SK-N-MC (cell line): ENCODE measurements around the gene ISLR.
A peak's percentile ranks its signal among the peaks of the same experiment; 100 is the strongest.

Experiments
- DNase-seq: peaks from one replicate; pipeline ENCODE4 v3.0.0-alpha.2; 2011; ENCODE audit warnings: low read depth, low spot score
- H3K27ac ChIP-seq: fragments of 200-600 bp; sonication (generic); 2 replicates; pipeline ENCODE4 v1.5.1; 2016; ENCODE audit warnings: mixed run types
- H3K36me3 ChIP-seq: fragments of 200-600 bp; sonication (generic); 2 replicates; pipeline ENCODE4 v1.6.1; 2017; ENCODE audit warnings: antibody characterized with exemption, low read length, mixed read lengths; ENCODE audit not compliant: insufficient read depth
- H3K4me3 ChIP-seq: fragments of 200-600 bp; sonication (generic); 2 replicates; pipeline ENCODE4 v1.5.1; 2016
- H3K9ac ChIP-seq: fragments of 200-600 bp; sonication (generic); 2 replicates; pipeline ENCODE4 v1.8.0; 2017; ENCODE audit warnings: mixed run types, mixed read lengths; ENCODE audit not compliant: insufficient read length
- H3K9me3 ChIP-seq: fragments of 200-600 bp; sonication (generic); 2 replicates; pipeline ENCODE4 v1.6.1; 2017; ENCODE audit warnings: low read depth, mild to moderate bottlenecking, antibody characterized with exemption, low read length, moderate library complexity, mixed read lengths
- EZH2 ChIP-seq: fragments of 200-600 bp; sonication (generic); IDR thresholded peaks from one replicate; pipeline ENCODE4 v1.6.1; 2017; ENCODE audit warnings: antibody characterized with exemption
- FOXP2 ChIP-seq: optimal IDR thresholded peaks from 2 replicates; pipeline ENCODE3; 2011; ENCODE audit warnings: mild to moderate bottlenecking, moderate library complexity; ENCODE audit not compliant: insufficient read depth; ENCODE audit errors: extremely low read length, control extremely low read depth
- POLR2AphosphoS5 ChIP-seq: IDR thresholded peaks from 2 replicates; pipeline ENCODE4 v1.6.1; 2012; ENCODE audit warnings: mild to moderate bottlenecking, low read depth, low read length, borderline replicate concordance

Gene ISLR

DNA sequence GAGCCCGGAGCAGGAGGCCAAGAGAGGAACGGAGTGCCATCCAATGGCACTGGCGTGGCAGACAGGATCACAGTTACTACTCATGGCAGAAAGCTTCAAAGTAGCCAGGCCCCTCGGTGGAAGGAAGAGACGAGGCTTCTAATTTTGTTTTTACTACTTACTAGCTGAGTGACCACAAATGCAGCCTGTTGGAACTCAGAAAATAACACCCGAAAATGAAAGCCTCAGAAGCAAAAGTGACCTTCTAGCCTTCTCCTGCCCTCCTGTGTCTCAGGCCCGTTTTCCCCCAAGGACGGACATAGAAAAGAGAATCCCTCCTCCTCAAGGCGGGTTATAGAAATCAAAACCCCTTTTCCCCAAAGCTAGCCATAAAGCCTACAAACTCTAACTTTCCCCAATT lies 39.0 kb downstream of the ISLR start:
- no peak for DNase-seq
- Histone ChIP-seq H3K9me3 (no peaks in the 10 kb centered on the region), H3K9ac (no peak overlapping the region)

GRCh38 chr15:74213858-74214284 lies 40.4 kb downstream of the ISLR start:
- no peak overlapping the region for H3K4me3 ChIP-seq
- H3K36me3 ChIP-seq: no peaks in the 10 kb centered on the region
- no peaks in the 10 kb centered on the region for H3K9me3 ChIP-seq
- no peak for DNase-seq
- TF ChIP-seq FOXP2: no peak
- TF ChIP-seq EZH2: no peak
- no peak for TF ChIP-seq POLR2AphosphoS5
- no peak overlapping the region for H3K27ac ChIP-seq
- H3K9ac ChIP-seq: no peak overlapping the region

More for the DNA sequence above, 39.0 kb downstream of the ISLR start:
- TF ChIP-seq POLR2AphosphoS5 (no peak), FOXP2 (no peak), EZH2 (no peak)
- H3K4me3 ChIP-seq: no peak overlapping the region
- no peak overlapping the region for H3K27ac ChIP-seq
- no peaks in the 10 kb centered on the region for H3K36me3 ChIP-seq

DNA sequence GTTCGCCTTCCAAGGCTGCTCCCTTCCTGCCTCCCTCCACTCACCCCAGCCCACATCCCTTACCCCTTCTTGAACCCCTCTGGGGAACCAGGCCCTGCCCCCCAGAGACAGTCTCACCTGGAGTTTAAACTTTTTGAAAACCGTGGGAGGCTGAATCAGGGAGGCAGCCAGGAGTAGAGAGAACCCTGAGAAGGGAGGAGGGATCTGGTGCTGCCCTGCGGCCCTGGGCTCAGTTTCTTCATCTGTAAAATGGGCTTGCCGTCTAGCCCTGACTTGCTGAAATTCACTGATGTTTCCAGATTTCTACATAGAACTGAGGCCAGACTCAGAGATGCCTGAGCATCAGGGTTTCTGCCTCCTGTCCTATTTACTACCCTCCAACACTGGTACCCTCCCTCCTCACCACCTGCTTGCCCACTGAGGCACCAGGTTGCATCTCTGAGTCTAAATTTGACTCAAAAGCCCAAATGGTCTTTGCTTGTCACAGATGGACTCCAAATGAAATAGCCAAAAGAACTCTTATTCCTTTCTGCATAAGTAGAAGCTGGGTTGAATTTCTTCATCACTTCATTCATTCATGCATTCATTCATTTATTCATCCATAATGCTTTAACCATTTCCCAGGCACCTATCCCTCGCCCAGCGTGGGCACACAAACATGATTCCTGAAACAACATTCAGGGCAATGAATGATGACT lies 41.0 kb downstream of the ISLR start:
- TF ChIP-seq POLR2AphosphoS5 (no peak), FOXP2 (no peak), EZH2 (no peak)
- H3K9me3 ChIP-seq: no peaks in the 10 kb centered on the region
- peak overlapping the region; percentile 54; the same call in 1 of the 2 replicates for H3K4me3 ChIP-seq
- H3K27ac ChIP-seq: peak overlapping the region; percentile 88
- no peak for DNase-seq
- H3K36me3 ChIP-seq: no peaks in the 10 kb centered on the region
- H3K9ac ChIP-seq: no peak overlapping the region

GRCh38 chr15:74215958-74216357 lies 42.4 kb downstream of the ISLR start:
- Histone ChIP-seq H3K27ac (peak overlapping the region; percentile 88; the same call in 1 of the 2 replicates), H3K9me3 (no peaks in the 10 kb centered on the region), H3K4me3 (no peak overlapping the region), H3K9ac (no peak overlapping the region), H3K36me3 (no peaks in the 10 kb centered on the region)
- no peak for DNase-seq
- no peak for TF ChIP-seq EZH2
- no peak for TF ChIP-seq FOXP2
- TF ChIP-seq POLR2AphosphoS5: no peak

GRCh38 chr15:74216949-74217348 lies 43.4 kb downstream of the ISLR start:
- Histone ChIP-seq H3K27ac (no peak overlapping the region), H3K9ac (no peak overlapping the region), H3K36me3 (no peaks in the 10 kb centered on the region), H3K4me3 (no peak overlapping the region), H3K9me3 (no peaks in the 10 kb centered on the region)
- TF ChIP-seq EZH2 (no peak), FOXP2 (no peak), POLR2AphosphoS5 (no peak)
- DNase-seq: no peak

GRCh38 chr15:74217907-74218885 lies 44.7 kb downstream of the ISLR start:
- no peak overlapping the region for H3K9ac ChIP-seq
- no peak for DNase-seq
- no peak overlapping the region for H3K4me3 ChIP-seq
- no peak overlapping the region for H3K27ac ChIP-seq
- H3K9me3 ChIP-seq: no peaks in the 10 kb centered on the region
- TF ChIP-seq FOXP2 (no peak), EZH2 (no peak), POLR2AphosphoS5 (no peak)
- no peaks in the 10 kb centered on the region for H3K36me3 ChIP-seq

DNA sequence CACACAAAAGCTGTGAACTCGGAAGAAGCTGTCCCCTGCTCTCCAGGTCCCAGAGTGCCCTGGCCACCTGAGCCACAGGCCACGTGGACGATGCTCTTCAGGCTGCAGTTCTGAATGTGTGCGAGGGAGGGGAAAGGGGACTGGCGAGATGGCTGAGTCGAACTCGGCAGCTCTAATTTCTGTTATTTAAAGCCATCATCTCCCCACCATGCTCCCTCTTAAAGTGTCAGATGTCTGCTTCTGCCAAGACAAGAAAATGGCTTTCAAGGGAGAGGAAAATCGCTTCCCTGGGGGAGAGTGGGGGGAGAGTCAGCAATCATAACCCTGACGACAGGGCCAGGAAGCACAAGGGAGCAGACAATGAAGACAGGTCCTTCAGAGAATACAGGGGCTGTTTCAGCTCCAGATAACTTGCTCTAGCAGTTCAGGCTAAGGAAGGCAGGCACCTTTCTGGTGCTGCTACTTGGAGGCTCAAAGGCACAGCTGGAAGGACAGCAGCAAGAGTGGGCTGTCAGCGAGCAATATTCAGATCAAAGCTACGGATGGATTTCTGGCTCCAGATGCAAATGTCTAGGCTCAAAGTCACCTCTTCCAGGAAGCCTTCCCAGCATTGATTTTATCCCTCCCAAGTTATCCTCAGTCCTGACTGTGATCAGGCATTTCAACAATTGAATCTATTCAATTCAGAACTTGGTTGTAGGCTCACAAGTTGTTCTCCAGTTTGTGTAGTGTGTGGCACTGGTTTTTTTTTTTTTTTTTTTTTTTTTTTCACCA lies 47.2 kb downstream of the ISLR start:
- no peak overlapping the region for H3K4me3 ChIP-seq
- H3K36me3 ChIP-seq: no peaks in the 10 kb centered on the region
- no peaks in the 10 kb centered on the region for H3K9me3 ChIP-seq
- TF ChIP-seq EZH2 (no peak), FOXP2 (no peak), POLR2AphosphoS5 (no peak)
- no peak overlapping the region for H3K9ac ChIP-seq
- no peak for DNase-seq
- peak overlapping the region; percentile 23; the same call in 1 of the 2 replicates for H3K27ac ChIP-seq
